B cell (primary cell): ENCODE measurements around the gene TRIM44. TPM values are rescaled to one million over a fixed set of nuclear protein-coding genes. Genes with fewer than 3 reads are reported as not detected.

Experiments used
- ATAC-seq: fragments of 200-7000 bp; cut with Tn5 transposase; one replicate; pipeline ENCODE4 v1.10.0; 2021; ENCODE audit warnings: low read depth, mild to moderate bottlenecking, moderate number of reproducible peaks, moderate library complexity
- CTCF ChIA-PET: fragments of 350-600 bp; sonication (Branson Sonifier 250); formaldehyde crosslinking; loops from one replicate; lab custom pipeline; 2021; ENCODE audit warnings: antibody characterized with exemption, inconsistent platforms; lab: Charles Lee
- POLR2A ChIA-PET: fragments of 350-600 bp; sonication (Branson Sonifier 250); formaldehyde crosslinking; loops from one replicate; lab custom pipeline; 2021; ENCODE audit warnings: antibody characterized with exemption; lab: Charles Lee
- DNase-seq: peaks from one replicate; pipeline ENCODE4 v3.0.0; 2013
- H2AFZ ChIP-seq: 2 replicates; pipeline ENCODE4 v1.6.1; 2012; ENCODE audit warnings: mild to moderate bottlenecking, low read depth, low read length; ENCODE audit not compliant: insufficient read depth, poor library complexity, severe bottlenecking
- H3K27ac ChIP-seq, 2 donors: 1 replicate in 1 of 2; 2 replicates in 1 of 2; pipeline ENCODE4 v1.5.1; 2012 to 2013; ENCODE audit warnings: low read length in 2 of 2, mild to moderate bottlenecking in 2 of 2, moderate library complexity in 1 of 2
- H3K27me3 ChIP-seq, 4 experiments: fragments of 200-600 bp in 1 of 4; sonication (generic) in 1 of 4; replicated peaks in 1 of 4; 1 replicate in 2 of 4; 2 replicates in 2 of 4; pipeline versions ENCODE4 v1.6.1 to v1.7.0; 2013 to 2016; ENCODE audit warnings: low read length in 3 of 4, mild to moderate bottlenecking in 2 of 4, mixed read lengths in 1 of 4, moderate library complexity in 1 of 4; ENCODE audit not compliant: insufficient read depth in 4 of 4, control insufficient read depth in 3 of 4; ENCODE audit errors: control extremely low read depth in 1 of 4
- H3K36me3 ChIP-seq, 2 experiments: replicated peaks in 1 of 2; 1 replicate in 1 of 2; 2 replicates in 1 of 2; pipeline versions ENCODE4 v1.6.1 to v1.7.1; 2013; ENCODE audit warnings: low read length in 1 of 2; ENCODE audit not compliant: insufficient read depth in 2 of 2, control insufficient read depth in 1 of 2; ENCODE audit errors: control extremely low read depth in 1 of 2, extremely low read depth in 1 of 2
- H3K4me1 ChIP-seq, 2 donors: fragments of 200-600 bp in 1 of 2; sonication (generic) in 1 of 2; 1 replicate in 1 of 2; 2 replicates in 1 of 2; pipeline versions ENCODE4 v1.5.1 to v1.6.1; 2013 to 2017; ENCODE audit warnings: low read length in 2 of 2; ENCODE audit not compliant: control insufficient read depth in 2 of 2, insufficient read depth in 2 of 2
- H3K4me2 ChIP-seq: replicated peaks from 2 replicates; pipeline ENCODE3; 2012; ENCODE audit warnings: mild to moderate bottlenecking, low read depth, low read length; ENCODE audit not compliant: poor library complexity, severe bottlenecking
- H3K4me3 ChIP-seq, 5 experiments: fragments of 200-600 bp in 1 of 5; sonication (generic) in 1 of 5; 1 replicate in 3 of 5; 2 replicates in 2 of 5; pipeline versions ENCODE4 v1.5.1 to v1.7.0; 2011 to 2016; ENCODE audit warnings: low read length in 4 of 5, mild to moderate bottlenecking in 4 of 5, low read depth in 2 of 5, control low read depth in 1 of 5, moderate library complexity in 1 of 5; ENCODE audit not compliant: insufficient read depth in 1 of 5; ENCODE audit errors: control extremely low read depth in 1 of 5, extremely low read depth in 1 of 5
- H3K79me2 ChIP-seq: fragments of 200-600 bp; sonication (generic); one replicate; pipeline ENCODE4 v1.6.0; 2016; ENCODE audit warnings: low read length; ENCODE audit not compliant: control insufficient read depth, insufficient read depth
- H3K9ac ChIP-seq: fragments of 200-600 bp; sonication (generic); 2 replicates; pipeline ENCODE4 v1.6.1; 2017; ENCODE audit warnings: mild to moderate bottlenecking, low read length, moderate library complexity
- H3K9me3 ChIP-seq, 3 donors: one replicate each; pipeline versions ENCODE4 v1.6.1 to v1.7.1; 2013; ENCODE audit warnings: low read length in 2 of 3; ENCODE audit not compliant: control insufficient read depth in 2 of 3, insufficient read depth in 1 of 3; ENCODE audit errors: control extremely low read depth in 1 of 3
- H4K20me1 ChIP-seq: 2 replicates; pipeline ENCODE4 v1.6.0; 2012; ENCODE audit warnings: mild to moderate bottlenecking, low read length; ENCODE audit not compliant: insufficient read depth, control insufficient read depth, poor library complexity, severe bottlenecking
- H3K27ac Mint-ChIP-seq: one replicate; pipeline ENCODE4 v1.8.0; 2021; ENCODE audit warnings: mixed read lengths
- H3K27me3 Mint-ChIP-seq: one replicate; pipeline ENCODE4 v1.8.0; 2021; ENCODE audit warnings: mixed read lengths
- H3K4me1 Mint-ChIP-seq: one replicate; pipeline ENCODE4 v1.8.0; 2021; ENCODE audit warnings: mixed read lengths
- H3K4me3 Mint-ChIP-seq: one replicate; pipeline ENCODE4 v1.8.0; 2021; ENCODE audit warnings: mixed read lengths
- H3K9me3 Mint-ChIP-seq: one replicate; pipeline ENCODE4 v1.8.0; 2022; ENCODE audit warnings: mixed read lengths; ENCODE audit not compliant: insufficient read depth
- EZH2 ChIP-seq: IDR thresholded peaks from 2 replicates; pipeline ENCODE4 v1.6.1; 2012; ENCODE audit warnings: borderline replicate concordance, low read depth, mild to moderate bottlenecking, moderate library complexity, low read length; ENCODE audit not compliant: insufficient read depth, poor library complexity, severe bottlenecking
- WGBS: methylation state at CpG from one replicate; pipeline ENCODE4 v1.1.5; 2013; ENCODE audit warnings: missing lambda C conversion rate; ENCODE audit not compliant: insufficient coverage; 5-methylcytosine and 5-hydroxymethylcytosine counted together
- intact Hi-C: fragments of 100-400 bp; cut with micrococcal nuclease; formaldehyde crosslinking; loops from one replicate; pipeline ENCODE4 v1.10.0; 2022
- polyA plus RNA-seq: library from polyadenylated mRNA; depleted of rRNA; stranded (reverse); fragments of >200 nt; gene quantifications from 2 replicates; pipeline ENCODE4 v1.2.3, GENCODE V29; 2012
- total RNA-seq, 2 donors: library from RNA; stranded (reverse); fragments of 120-200 nt in 1 of 2; gene quantifications; 1 replicate in 1 of 2; 2 replicates in 1 of 2; pipeline versions ENCODE4 v1.2.3 to v1.2.4, GENCODE V29; 2013 to 2022
- TF ChIP-seq, protein P1 (sequence below): fragments of 200-600 bp; IDR thresholded peaks from one replicate; pipeline ENCODE4 v1.8.0; 2022; ENCODE audit warnings: antibody characterized with exemption, mild to moderate bottlenecking

TRIM44 gene
- total and polyA plus RNA-seq, 2 donors (not counting 1 experiment from before 2014, with no cell fraction given) = 39.1 to 71.1 TPM

- TF ChIP-seq, protein P1, sequence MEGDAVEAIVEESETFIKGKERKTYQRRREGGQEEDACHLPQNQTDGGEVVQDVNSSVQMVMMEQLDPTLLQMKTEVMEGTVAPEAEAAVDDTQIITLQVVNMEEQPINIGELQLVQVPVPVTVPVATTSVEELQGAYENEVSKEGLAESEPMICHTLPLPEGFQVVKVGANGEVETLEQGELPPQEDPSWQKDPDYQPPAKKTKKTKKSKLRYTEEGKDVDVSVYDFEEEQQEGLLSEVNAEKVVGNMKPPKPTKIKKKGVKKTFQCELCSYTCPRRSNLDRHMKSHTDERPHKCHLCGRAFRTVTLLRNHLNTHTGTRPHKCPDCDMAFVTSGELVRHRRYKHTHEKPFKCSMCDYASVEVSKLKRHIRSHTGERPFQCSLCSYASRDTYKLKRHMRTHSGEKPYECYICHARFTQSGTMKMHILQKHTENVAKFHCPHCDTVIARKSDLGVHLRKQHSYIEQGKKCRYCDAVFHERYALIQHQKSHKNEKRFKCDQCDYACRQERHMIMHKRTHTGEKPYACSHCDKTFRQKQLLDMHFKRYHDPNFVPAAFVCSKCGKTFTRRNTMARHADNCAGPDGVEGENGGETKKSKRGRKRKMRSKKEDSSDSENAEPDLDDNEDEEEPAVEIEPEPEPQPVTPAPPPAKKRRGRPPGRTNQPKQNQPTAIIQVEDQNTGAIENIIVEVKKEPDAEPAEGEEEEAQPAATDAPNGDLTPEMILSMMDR = no peak
- TF ChIP-seq EZH2 = no peak
- ChIA-PET POLR2A (no interaction called here), CTCF (interaction anchor here (2.3 kb wide), 1 partner anchor 28 kb away, joined by 7 read pairs; no protein-coding TSS in a partner anchor)
- H3K27ac ChIP-seq = no peak overlapping the region
- H3K27me3 Mint-ChIP-seq = no peaks in the 10 kb centered on the region
- H3K9me3 ChIP-seq = no peaks in the 10 kb centered on the region
- H3K27me3 ChIP-seq = no peaks in the 10 kb centered on the region
- no peak overlapping the region for H2AFZ ChIP-seq
- H3K9ac ChIP-seq = no peak overlapping the region
- H3K79me2 ChIP-seq = peaks cover 10% of the 10 kb centered on the region
- WGBS = 100% methylated on average over 2 of the region's 2 CpGs
- H3K36me3 ChIP-seq = peaks cover 3 to 21% of the 10 kb centered on the region in 2 experiments
- no peaks in the 10 kb centered on the region for H3K4me1 ChIP-seq
- DNase-seq (no peak), ATAC-seq (no peak)
- no peak overlapping the region for H3K4me3 Mint-ChIP-seq
- intact Hi-C loops = no loop called here
- H3K4me2 ChIP-seq = no peak overlapping the region
- peaks cover 4% of the 10 kb centered on the region for H3K4me1 Mint-ChIP-seq
- H4K20me1 ChIP-seq = peaks cover 42% of the 10 kb centered on the region
- H3K27ac Mint-ChIP-seq = no peak overlapping the region
- H3K9me3 Mint-ChIP-seq = no peaks in the 10 kb centered on the region
- H3K4me3 ChIP-seq = no peak overlapping the region
Measured at GRCh38 chr11:35794333-35794732, 131.8 kb downstream of the TRIM44 start.

DNA sequence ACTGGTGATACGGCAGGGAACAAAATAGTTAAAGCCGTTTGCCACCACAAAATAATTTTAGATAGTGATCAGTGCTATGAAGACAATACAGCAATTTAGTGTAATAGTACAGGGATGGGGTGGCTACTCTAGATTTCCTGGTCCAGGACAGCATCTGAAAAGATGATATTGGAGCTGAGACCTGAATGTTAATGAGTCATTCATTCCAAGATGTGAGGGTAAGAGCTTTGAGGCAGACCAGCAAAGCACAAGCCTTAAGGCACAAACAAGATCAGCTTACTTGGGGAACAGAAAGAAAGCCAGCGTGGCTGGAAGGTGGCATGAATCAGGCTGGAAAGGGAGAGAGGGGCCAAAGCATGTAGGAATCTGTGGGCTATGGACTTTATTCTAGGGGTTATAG is 132.3 kb downstream of the TRIM44 start:
- ChIA-PET POLR2A (no interaction called here), CTCF (interaction anchor here (2.3 kb wide), 1 partner anchor 27 kb away, joined by 7 read pairs; no protein-coding TSS in a partner anchor)
- H3K4me3 ChIP-seq = no peak overlapping the region
- intact Hi-C loops = no loop called here
- peaks cover 8% of the 10 kb centered on the region for H3K4me1 Mint-ChIP-seq
- ATAC-seq (no peak), DNase-seq (no peak)
- no peak overlapping the region for H3K27ac Mint-ChIP-seq
- no peaks in the 10 kb centered on the region for H3K27me3 Mint-ChIP-seq
- H3K9me3 ChIP-seq = no peaks in the 10 kb centered on the region
- H3K36me3 ChIP-seq = peaks cover 3 to 21% of the 10 kb centered on the region in 2 experiments
- H3K27me3 ChIP-seq = no peaks in the 10 kb centered on the region
- no peak overlapping the region for H3K4me2 ChIP-seq
- no peak overlapping the region for H3K27ac ChIP-seq
- peaks cover 2% of the 10 kb centered on the region for H3K9me3 Mint-ChIP-seq
- no peak overlapping the region for H3K4me3 Mint-ChIP-seq
- no peak overlapping the region for H3K9ac ChIP-seq
- peaks cover 45% of the 10 kb centered on the region for H4K20me1 ChIP-seq
- peaks cover 10% of the 10 kb centered on the region for H3K79me2 ChIP-seq
- no peak overlapping the region for H2AFZ ChIP-seq
- no CpG with 5 or more reads among the region's 3 CpGs for WGBS
- H3K4me1 ChIP-seq = no peaks in the 10 kb centered on the region
- TF ChIP-seq, protein P1 = no peak
- no peak for TF ChIP-seq EZH2
